Neural progenitor cell (in vitro differentiated cells): ENCODE results near the gene TCERG1L.

Source experiments
- CTCF ChIP-seq: fragments of 200-600 bp; sonication (generic); IDR thresholded peaks from 2 replicates; pipeline ENCODE4 v1.5.1; 2017; ENCODE audit warnings: antibody characterized with exemption, mild to moderate bottlenecking
- EZH2 ChIP-seq: fragments of 200-600 bp; sonication (generic); IDR thresholded peaks from 2 replicates; pipeline ENCODE4 v1.6.1; 2017; ENCODE audit warnings: antibody characterized with exemption, mild to moderate bottlenecking, moderate library complexity

GRCh38 chr10:131048606-131049005 lies 262.9 kb downstream of the TCERG1L start:
- no peak for TF ChIP-seq CTCF
- TF ChIP-seq EZH2: no peak
